Liver (tissue), 9 donors: ENCODE results near the gene DNAH6. TPM values are rescaled to one million over a fixed set of nuclear protein-coding genes. Genes with fewer than 3 reads are reported as not detected.

Source experiments
- DNase-seq: peaks from one replicate; pipeline ENCODE4 v3.0.0-alpha.2; 2017; ENCODE audit warnings: low spot score
- H3K27ac ChIP-seq, 2 donors: one replicate each; pipeline ENCODE4 v1.7.0; 2013; ENCODE audit warnings: inconsistent platforms in 2 of 2, low read length in 2 of 2, control low read depth in 1 of 2, low read depth in 1 of 2, mild to moderate bottlenecking in 1 of 2
- H3K27me3 ChIP-seq, 4 donors: one replicate each; pipeline versions ENCODE4 v1.6.1 to v1.7.0; 2013; ENCODE audit warnings: low read length in 3 of 4, inconsistent platforms in 1 of 4, mild to moderate bottlenecking in 1 of 4, moderate library complexity in 1 of 4; ENCODE audit not compliant: control insufficient read depth in 4 of 4, insufficient read depth in 4 of 4
- H3K36me3 ChIP-seq, 4 donors: one replicate each; pipeline versions ENCODE4 v1.6.1 to v1.7.0; 2013; ENCODE audit warnings: low read length in 3 of 4, mild to moderate bottlenecking in 3 of 4, low read depth in 1 of 4, moderate library complexity in 1 of 4; ENCODE audit not compliant: control insufficient read depth in 4 of 4, insufficient read depth in 3 of 4
- H3K4me1 ChIP-seq, 4 donors: one replicate each; pipeline versions ENCODE4 v1.6.1 to v1.7.0; 2013; ENCODE audit warnings: low read length in 3 of 4, mild to moderate bottlenecking in 3 of 4, moderate library complexity in 1 of 4; ENCODE audit not compliant: control insufficient read depth in 4 of 4, insufficient read depth in 4 of 4
- H3K4me3 ChIP-seq, 3 donors: one replicate each; pipeline versions ENCODE4 v1.6.1 to v1.7.0; 2013; ENCODE audit warnings: low read length in 3 of 3, control low read depth in 1 of 3, low read depth in 1 of 3, mild to moderate bottlenecking in 1 of 3
- H3K9ac ChIP-seq, 2 donors: one replicate each; pipeline ENCODE4 v1.7.0; 2013; ENCODE audit warnings: low read length in 2 of 2, mild to moderate bottlenecking in 2 of 2, moderate library complexity in 2 of 2, control low read depth in 1 of 2, low read depth in 1 of 2
- H3K9me3 ChIP-seq, 4 donors: one replicate each; pipeline versions ENCODE4 v1.6.1 to v1.7.0; 2013; ENCODE audit warnings: low read length in 3 of 4; ENCODE audit not compliant: control insufficient read depth in 4 of 4
- ATF3 ChIP-seq: IDR thresholded peaks from 2 replicates; pipeline ENCODE4 v1.6.1; 2016; ENCODE audit warnings: antibody characterized with exemption
- CTCF ChIP-seq: fragments of 150-350 bp; IDR thresholded peaks from 2 replicates; pipeline ENCODE4 v1.5.1; 2017; ENCODE audit warnings: improper control_type of control experiment, low read depth, low read length; ENCODE audit not compliant: missing input control
- EGR1 ChIP-seq, 2 donors: IDR thresholded peaks; 2 replicates each; pipeline ENCODE4 v1.6.1; 2016 to 2018; ENCODE audit warnings: antibody characterized with exemption in 2 of 2, low read depth in 2 of 2
- FOXA1 ChIP-seq: IDR thresholded peaks from 2 replicates; pipeline ENCODE4 v1.6.1; 2016; ENCODE audit warnings: antibody characterized with exemption
- FOXA2 ChIP-seq: IDR thresholded peaks from 2 replicates; pipeline ENCODE4 v1.6.1; 2016; ENCODE audit warnings: antibody characterized with exemption
- GABPA ChIP-seq, 2 donors: IDR thresholded peaks in 1 of 2; conservative IDR thresholded peaks in 1 of 2; 2 replicates each; pipeline ENCODE4 v1.6.1; 2016; ENCODE audit warnings: antibody characterized with exemption in 2 of 2, mild to moderate bottlenecking in 1 of 2, moderate library complexity in 1 of 2
- HNF4A ChIP-seq, 2 donors: conservative IDR thresholded peaks; 2 replicates each; pipeline ENCODE4 v1.6.1; 2016; ENCODE audit warnings: antibody characterized with exemption in 2 of 2, mild to moderate bottlenecking in 2 of 2
- HNF4G ChIP-seq: IDR thresholded peaks from 2 replicates; pipeline ENCODE4 v1.6.1; 2016; ENCODE audit warnings: antibody characterized with exemption
- JUND ChIP-seq, 2 donors: IDR thresholded peaks; 2 replicates each; pipeline ENCODE4 v1.6.1; 2016; ENCODE audit warnings: antibody characterized with exemption in 2 of 2
- MAX ChIP-seq: IDR thresholded peaks from 2 replicates; pipeline ENCODE4 v1.6.1; 2016; ENCODE audit warnings: antibody characterized with exemption
- NR2F2 ChIP-seq: IDR thresholded peaks from 2 replicates; pipeline ENCODE4 v1.6.1; 2016; ENCODE audit warnings: antibody characterized with exemption
- RAD21 ChIP-seq, 2 donors: IDR thresholded peaks; 2 replicates each; pipeline ENCODE4 v1.6.1; 2016; ENCODE audit warnings: antibody characterized with exemption in 2 of 2, mild to moderate bottlenecking in 2 of 2
- REST ChIP-seq: IDR thresholded peaks from 2 replicates; pipeline ENCODE4 v1.6.1; 2016; ENCODE audit warnings: antibody characterized with exemption, mild to moderate bottlenecking
- RXRA ChIP-seq, 2 donors: IDR thresholded peaks; 2 replicates each; pipeline ENCODE4 v1.6.1; 2017 to 2018; ENCODE audit warnings: antibody characterized with exemption in 2 of 2, mild to moderate bottlenecking in 1 of 2
- SP1 ChIP-seq: IDR thresholded peaks from 2 replicates; pipeline ENCODE4 v1.6.1; 2018; ENCODE audit warnings: antibody characterized with exemption, mild to moderate bottlenecking
- TAF1 ChIP-seq: conservative IDR thresholded peaks from 2 replicates; pipeline ENCODE4 v1.6.1; 2016; ENCODE audit warnings: antibody characterized with exemption, mild to moderate bottlenecking
- YY1 ChIP-seq: IDR thresholded peaks from 2 replicates; pipeline ENCODE4 v1.6.1; 2016; ENCODE audit warnings: antibody characterized with exemption, mild to moderate bottlenecking
- WGBS: extraction: QIAGEN DNeasy Blood & Tissue Kit; methylation state at CpG from one replicate; pipeline ENCODE4 v1.1.7; 2013; 5-methylcytosine and 5-hydroxymethylcytosine counted together
- polyA plus RNA-seq, 2 donors: library from polyadenylated mRNA; stranded (reverse) in 1 of 2; unstranded in 1 of 2; fragments of 200-250 nt in 1 of 2; fragments of >200 nt in 1 of 2; fragmentation: Nextera tagmentation in 1 of 2; extraction: Ambion mirVana in 1 of 2; gene quantifications; one replicate each; pipeline versions ENCODE4 v1.2.1 to v1.2.3, GENCODE V29; 2013 to 2015
- total RNA-seq, 2 donors: library from RNA; depleted of rRNA; stranded (reverse); fragments of >200 nt; gene quantifications; one replicate each; pipeline ENCODE4 v1.2.3, GENCODE V29; 2014
- TF ChIP-seq, protein P1 (sequence below): IDR thresholded peaks from 2 replicates; pipeline ENCODE4 v1.6.1; 2016; ENCODE audit warnings: antibody characterized with exemption
- donor health status: healthy.
- donor health status: healthy.
- donor health status: healthy.
- donor health status: healthy.
- donor health status: healthy.

Gene DNAH6
- total and polyA plus RNA-seq, 4 donors: 0.32 to 1.6 (median 0.59) TPM

GRCh38 chr2:84855731-84856130 lies 339.4 kb downstream of the DNAH6 start:
- H3K9ac ChIP-seq: no peak overlapping the region
- WGBS: 64% methylated on average over 11 of the region's 11 CpGs
- H3K27me3 ChIP-seq: no peaks in the 10 kb centered on the region
- no peak for DNase-seq
- TF ChIP-seq RAD21 (IDR thresholded peaks at IDR 0.05) (no peak), HNF4G (no peak), ATF3 (no peak), RXRA (IDR thresholded peaks at IDR 0.05) (no peak), REST (no peak), NR2F2 (no peak), HNF4A (conservative IDR thresholded peaks at IDR 0.05) (no peak), SP1 (no peak), GABPA (IDR thresholded peaks at IDR 0.05 in 1 of 2, conservative IDR thresholded peaks at IDR 0.05 in 1 of 2) (no peak), CTCF (no peak), EGR1 (IDR thresholded peaks at IDR 0.05; ENCODE audit: low read depth in 2 of 2) (no peak), FOXA1 (no peak), MAX (no peak), YY1 (no peak), FOXA2 (no peak), TAF1 (no peak), JUND (IDR thresholded peaks at IDR 0.05) (no peak)
- TF ChIP-seq, protein P1, sequence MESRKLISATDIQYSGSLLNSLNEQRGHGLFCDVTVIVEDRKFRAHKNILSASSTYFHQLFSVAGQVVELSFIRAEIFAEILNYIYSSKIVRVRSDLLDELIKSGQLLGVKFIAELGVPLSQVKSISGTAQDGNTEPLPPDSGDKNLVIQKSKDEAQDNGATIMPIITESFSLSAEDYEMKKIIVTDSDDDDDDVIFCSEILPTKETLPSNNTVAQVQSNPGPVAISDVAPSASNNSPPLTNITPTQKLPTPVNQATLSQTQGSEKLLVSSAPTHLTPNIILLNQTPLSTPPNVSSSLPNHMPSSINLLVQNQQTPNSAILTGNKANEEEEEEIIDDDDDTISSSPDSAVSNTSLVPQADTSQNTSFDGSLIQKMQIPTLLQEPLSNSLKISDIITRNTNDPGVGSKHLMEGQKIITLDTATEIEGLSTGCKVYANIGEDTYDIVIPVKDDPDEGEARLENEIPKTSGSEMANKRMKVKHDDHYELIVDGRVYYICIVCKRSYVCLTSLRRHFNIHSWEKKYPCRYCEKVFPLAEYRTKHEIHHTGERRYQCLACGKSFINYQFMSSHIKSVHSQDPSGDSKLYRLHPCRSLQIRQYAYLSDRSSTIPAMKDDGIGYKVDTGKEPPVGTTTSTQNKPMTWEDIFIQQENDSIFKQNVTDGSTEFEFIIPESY: no peak
- no peak overlapping the region for H3K27ac ChIP-seq
- no peaks in the 10 kb centered on the region for H3K36me3 ChIP-seq
- H3K9me3 ChIP-seq: no peaks in the 10 kb centered on the region
- no peaks in the 10 kb centered on the region for H3K4me1 ChIP-seq
- no peak overlapping the region for H3K4me3 ChIP-seq
